OCI-LY3 (cell line): ENCODE data around the gene SYNE1.

Experiments
- CTCF ChIP-seq: fragments of 200-600, 300-600 bp; sonication (generic); IDR thresholded peaks from 2 replicates; pipeline ENCODE4 v1.5.1; 2014; ENCODE audit warnings: antibody characterized with exemption, low read length, low read depth
- EZH2phosphoT487 ChIP-seq: fragments of 200-600 bp; shearing (Covaris generic); IDR thresholded peaks from 2 replicates; pipeline ENCODE4 v1.6.1; 2018; ENCODE audit warnings: antibody characterized with exemption, mixed run types, low read depth

GRCh38 chr6:152571089-152571488 lies 66.1 kb downstream of the SYNE1 start:
- no peak for TF ChIP-seq CTCF
- TF ChIP-seq EZH2phosphoT487 = no peak
